ENCODE data around the gene RILP.
"Not testable (repeated sequence)": the region's sequence is repeated elsewhere in the genome, so short reads cannot be mapped to it uniquely, and the experiment has no call there.

RILP gene

DNA sequence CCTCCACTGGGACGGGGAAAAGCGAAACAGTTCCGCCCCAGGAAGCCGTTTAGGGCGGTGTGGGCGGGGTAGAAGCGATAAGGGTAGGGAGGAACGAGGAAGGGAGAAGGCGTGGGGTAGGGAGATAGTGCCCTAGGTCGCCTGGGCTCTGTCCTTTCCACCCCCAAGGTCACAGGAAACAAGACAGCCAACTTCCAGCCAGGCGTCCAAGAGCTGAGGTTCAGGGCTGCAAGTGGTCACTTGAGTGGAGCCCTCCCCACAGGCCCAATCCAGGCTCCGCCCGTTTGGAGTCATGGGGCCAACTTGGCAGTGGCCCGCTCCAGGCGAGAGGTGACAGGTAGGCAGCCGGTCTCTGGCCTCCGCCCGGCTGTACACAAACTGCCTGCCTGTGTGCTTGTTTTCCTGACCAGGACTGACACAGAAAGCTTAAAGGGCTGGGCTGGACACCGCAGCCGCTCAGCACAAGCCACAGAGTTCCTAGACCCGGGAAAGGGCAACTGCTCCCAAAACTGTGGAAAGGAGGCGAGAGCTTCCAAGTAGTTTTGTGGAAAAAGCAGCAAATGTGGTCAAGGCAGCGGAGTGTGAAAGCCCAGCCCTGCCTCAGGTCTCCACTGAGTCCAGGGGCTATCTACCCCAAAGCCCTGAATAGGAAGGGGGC, at the start of gene RILP:
Gene RILP (minus strand): TSS at position 23 of the 658 bp plus-strand sequence. CDS start 62 bp downstream, outside the sequence.
- DNase-seq, result peak; percentile 38

DNA sequence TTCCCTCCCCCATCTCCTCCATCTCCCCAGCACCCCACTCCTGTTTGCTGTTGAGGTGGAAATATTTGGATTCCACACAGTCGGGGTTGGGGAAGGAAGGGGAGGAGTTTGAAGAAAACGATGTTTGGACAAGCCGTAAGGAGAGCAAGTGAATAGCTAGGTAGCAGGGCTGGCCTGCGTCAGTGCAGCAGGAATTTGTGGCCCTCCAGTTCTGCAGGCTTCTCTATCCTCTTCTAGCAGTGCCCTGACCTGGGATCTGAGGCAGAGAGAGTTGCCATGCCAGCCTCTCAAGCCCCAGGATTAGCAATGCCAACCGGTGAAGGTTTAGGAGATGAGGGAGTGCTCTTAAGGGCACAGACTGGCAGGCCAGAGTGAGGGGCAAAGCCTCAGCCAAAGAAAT, 48.0 kb upstream of the RILP start:
- no peak for DNase-seq

GRCh38 chr17:1695365-1695764, 45.7 kb upstream of the RILP start:
- no peak for DNase-seq

GRCh38 chr17:1693339-1693738, 43.7 kb upstream of the RILP start:
- DNase-seq, result no peak

DNA sequence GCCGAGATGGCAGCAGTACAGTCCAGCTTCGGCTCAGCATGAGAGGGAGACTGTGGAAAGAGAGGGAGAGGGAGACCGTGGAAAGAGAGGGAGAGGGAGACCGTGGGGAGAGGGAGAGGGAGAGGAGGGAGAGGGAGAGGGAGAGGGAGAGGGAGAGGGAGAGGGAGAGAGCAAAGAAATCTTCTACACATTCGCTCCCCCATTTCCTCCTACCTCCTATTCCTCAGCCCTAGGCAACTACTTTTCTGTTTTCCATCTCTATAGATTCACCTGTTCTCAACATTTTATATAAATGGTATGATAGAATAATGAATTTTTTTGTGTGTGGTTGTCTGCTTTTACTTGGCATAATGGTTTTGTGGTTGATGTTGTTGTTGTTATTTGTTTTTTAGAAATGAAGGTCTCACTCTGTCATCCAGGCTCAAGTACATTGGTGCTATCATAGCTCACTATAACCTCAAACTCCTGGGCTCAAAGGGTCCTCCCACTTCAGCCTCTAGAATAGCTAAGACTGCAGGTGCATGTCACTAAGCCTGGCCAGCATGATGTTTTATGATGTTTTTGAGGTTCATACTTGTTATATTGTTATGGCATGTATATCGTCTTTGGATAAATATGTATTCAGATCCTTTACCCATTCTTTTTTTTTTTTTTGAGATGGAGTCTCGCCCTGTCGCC, 41.0 kb upstream of the RILP start:
- no peak for DNase-seq

GRCh38 chr17:1688405-1688804, 38.7 kb upstream of the RILP start:
- DNase-seq, result not testable (repeated sequence)

- DNase-seq, result no peak
Measured at GRCh38 chr17:1686086-1686485, 36.4 kb upstream of the RILP start.

- DNase-seq, result peak; percentile 96
Measured at GRCh38 chr17:1684378-1685189, 34.9 kb upstream of the RILP start, which contains the start of gene PRPF8. Gene PRPF8, minus strand, starts transcription at chr17:1684867. Its CDS starts 296 bp downstream, at chr17:1684571.

DNA sequence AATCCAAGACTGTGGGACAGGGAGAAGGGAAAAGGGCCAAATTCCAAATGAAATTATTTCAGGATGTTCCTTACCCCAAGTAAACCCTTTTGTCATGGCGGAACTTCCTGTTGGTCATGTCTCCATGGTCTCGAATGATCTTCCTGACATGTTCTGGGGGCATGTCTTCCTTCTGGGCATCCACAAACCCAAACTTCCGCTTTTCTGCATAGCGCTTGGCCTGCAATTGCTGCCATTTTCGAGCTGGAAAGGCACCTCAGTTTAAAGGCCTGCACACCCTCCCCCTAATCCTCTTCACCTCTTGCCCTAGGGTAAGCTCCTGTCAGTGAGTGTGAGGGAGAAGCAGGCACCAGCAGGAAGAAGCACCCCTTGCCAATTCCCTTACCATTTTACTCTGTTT, 33.8 kb upstream of the RILP start:
- no peak for DNase-seq

DNA sequence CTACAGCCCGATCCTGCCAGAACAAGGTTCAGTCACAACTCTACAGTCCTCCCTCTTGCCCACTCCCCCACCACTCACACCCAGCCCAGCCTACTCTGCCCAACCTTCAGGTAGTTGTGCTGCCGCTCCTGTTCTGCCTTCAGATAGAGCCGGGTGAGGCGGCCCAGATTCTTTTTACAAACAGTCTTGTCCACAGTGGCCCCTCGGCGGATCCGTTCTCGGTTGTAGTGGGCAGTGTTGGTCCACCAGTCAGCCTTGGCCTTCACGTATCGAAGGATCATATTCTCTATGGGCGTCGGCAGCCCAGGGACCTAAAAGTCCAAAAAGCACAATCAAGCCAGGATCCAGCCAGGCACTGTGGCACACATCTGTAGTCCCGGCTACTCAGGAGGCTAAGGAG, 26.7 kb upstream of the RILP start:
- no peak for DNase-seq

DNA sequence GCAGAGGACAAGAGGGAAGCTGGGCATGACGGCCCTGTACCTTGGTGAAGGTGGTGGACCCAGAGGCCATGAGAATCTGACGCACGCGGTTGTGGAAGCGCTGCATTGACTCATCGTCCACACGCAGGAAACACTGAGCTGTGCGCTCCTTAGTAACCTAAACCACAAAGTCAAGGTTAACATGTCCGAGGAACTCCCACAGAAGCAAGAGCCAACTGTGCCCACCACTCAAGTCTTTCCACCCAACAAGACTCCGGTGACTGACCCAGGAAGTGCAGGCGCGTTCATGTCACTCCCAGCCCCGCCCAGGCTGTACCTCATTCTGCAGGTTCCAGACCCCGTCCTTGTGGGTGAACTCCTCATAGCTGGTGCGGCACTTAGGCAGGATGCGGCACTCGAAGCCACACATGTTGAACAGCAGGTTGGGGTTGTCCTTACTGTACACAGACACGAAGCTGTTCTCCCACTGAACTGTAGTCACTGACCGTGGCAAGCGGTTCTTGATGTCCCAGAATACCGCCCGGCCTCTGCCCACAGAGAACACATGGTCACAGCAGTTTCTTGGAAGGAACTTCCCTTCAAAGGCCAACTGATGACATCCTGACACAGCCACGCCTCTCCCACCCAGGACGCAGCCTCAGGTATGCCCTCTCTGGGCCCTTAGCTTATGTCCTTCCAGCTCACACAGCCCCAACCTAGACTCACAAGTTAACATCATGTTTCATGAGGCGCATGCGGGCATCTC, 23.5 kb upstream of the RILP start:
- DNase-seq, result no peak

DNA sequence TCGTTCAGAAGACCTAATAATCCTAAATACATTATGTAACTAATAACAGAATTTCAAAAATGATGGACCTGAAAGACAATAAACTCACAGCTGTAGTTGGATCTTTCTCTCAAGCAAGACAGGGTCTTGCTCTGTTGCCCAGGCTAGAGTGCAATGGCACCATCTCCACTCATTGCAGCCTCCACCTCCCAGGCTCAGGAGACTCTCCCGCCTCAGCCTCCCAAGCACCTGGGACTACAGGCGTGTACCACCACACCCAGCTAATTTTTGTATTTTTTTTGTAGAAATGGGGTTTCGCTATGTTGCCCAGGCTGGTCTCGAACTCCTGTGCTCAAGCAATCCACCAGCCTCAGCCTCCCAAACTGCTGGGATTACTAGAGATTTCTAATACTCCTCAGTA, 14.3 kb upstream of the RILP start:
- DNase-seq, result not testable (repeated sequence)

DNA sequence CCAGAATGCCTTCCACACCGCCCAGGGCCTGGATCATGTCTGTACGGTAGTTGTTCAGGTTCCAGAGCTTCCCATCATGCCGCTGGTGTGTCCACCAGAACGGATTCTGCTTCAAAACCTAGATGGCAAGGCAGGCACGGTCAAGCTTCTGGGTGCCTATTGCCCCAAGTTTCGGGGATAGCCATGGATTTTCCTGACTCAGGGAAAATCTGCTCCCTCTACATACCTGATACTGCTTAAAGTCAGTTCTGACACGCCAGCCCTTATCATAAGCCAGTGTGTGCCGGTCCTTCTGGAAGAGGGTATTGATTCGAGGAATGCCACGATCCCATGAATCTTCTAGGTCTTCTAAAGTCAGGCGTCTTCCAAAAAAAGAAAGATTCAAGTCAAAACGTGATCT, 11.4 kb upstream of the RILP start:
- no peak for DNase-seq

- DNase-seq, result no peak
Measured at GRCh38 chr17:1658100-1658499, 8.4 kb upstream of the RILP start.

GRCh38 chr17:1653735-1654134, 4.1 kb upstream of the RILP start:
- DNase-seq, result no peak

DNA sequence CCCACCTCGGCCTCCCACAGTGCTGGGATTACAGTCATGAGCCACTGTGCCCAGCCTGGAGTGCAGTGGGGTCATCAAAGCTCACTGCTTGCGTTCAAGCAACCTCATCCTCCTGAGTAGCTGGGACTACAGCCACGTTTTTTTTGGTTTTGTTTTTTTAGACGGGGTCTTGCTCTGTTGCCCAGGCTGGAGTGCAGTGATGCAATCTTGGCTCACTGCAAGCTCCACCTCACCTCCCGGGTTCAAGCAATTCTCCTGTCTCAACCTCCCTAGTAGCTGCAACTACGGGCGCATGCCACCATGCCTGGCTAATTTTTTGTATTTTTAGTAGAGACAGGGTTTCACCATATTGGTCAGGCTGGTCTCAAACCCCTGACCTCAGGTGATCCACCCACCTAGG, 3.1 kb upstream of the RILP start:
- DNase-seq, result not testable (repeated sequence)

DNA sequence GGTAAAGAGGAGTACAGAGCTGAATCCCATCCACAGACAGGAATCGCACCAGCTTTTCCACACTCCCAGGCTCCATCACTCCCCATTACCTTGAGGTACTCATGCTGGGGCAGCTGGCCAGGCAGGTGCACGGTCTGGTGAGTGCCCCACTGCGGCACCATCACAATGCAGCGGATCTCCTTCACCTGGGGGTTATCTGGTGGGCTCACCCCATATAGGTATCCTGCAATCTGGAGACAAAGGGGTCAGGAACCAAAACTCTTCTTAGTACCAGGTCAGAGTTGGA, 1.8 kb upstream of the RILP start:
- no peak for DNase-seq

GRCh38 chr17:1650731-1651558, 1.3 kb upstream of the RILP start:
- DNase-seq, result no peak

GRCh38 chr17:1648963-1649843, 463 bp downstream of the RILP start:
- peak; percentile 94 for DNase-seq

GRCh38 chr17:1648173-1648962, 1.3 kb downstream of the RILP start:
- DNase-seq, result no peak

DNA sequence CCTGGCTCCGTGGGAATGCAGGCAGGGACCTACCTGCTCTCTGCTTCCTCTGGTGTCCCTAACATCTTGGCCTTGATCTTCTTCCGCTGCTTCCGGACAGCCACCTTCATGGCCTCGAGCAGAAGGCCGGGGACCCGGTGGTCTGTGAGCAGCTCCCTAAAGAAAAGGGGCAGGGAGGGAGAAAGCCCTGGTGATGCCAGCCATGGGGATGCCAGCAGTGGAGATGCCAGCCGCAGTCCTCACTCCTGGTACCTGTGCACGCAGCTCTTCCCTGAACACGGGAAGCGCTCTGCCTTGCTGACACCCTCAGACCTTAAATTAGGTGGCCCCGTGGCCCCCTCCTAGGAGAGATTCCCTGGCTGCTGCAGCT, 1.9 kb downstream of the RILP start:
- no peak for DNase-seq
